ENCODE measurements around the gene PACSIN2.

GRCh38 chr22:42873356-42873755 is 141.6 kb downstream of the PACSIN2 start:
- TF ChIP-seq ZNF33A (CRISPR knock-in tag; IDR thresholded peaks at IDR 0.05; ENCODE audit: borderline replicate concordance) (no peak), DMAP1 (CRISPR knock-in tag; IDR thresholded peaks at IDR 0.05) (no peak), ZNF124 (CRISPR knock-in tag; IDR thresholded peaks at IDR 0.05) (no peak), ZNF292 (CRISPR knock-in tag; IDR thresholded peaks at IDR 0.05; ENCODE audit: borderline replicate concordance, low read depth) (no peak), PATZ1 (CRISPR knock-in tag; IDR thresholded peaks at IDR 0.05) (no peak), HIVEP1 (CRISPR knock-in tag; IDR thresholded peaks at IDR 0.05) (no peak), HOXA3 (CRISPR knock-in tag; IDR thresholded peaks at IDR 0.05) (no peak), FOXK2 (IDR thresholded peaks at IDR 0.05) (no peak), ZFP41 (CRISPR knock-in tag; IDR thresholded peaks at IDR 0.05; ENCODE audit: borderline replicate concordance) (no peak), FIP1L1 (IDR thresholded peaks at IDR 0.05; ENCODE audit: borderline replicate concordance, insufficient read depth, low read depth, low read length) (no peak), STAT6 (CRISPR knock-in tag; IDR thresholded peaks at IDR 0.05; ENCODE audit: borderline replicate concordance) (no peak), NR3C1 (CRISPR knock-in tag; IDR thresholded peaks at IDR 0.05) (no peak), ZBTB26 (CRISPR knock-in tag; IDR thresholded peaks at IDR 0.05; ENCODE audit: borderline replicate concordance) (no peak), HNRNPH1 (optimal IDR thresholded peaks at IDR 0.05; ENCODE audit: low read depth, low read length) (no peak)
